Stimulated activated CD4-positive, alpha-beta T cell treated with anti-CD3 and anti-CD28 coated beads, Interleukin-2, amount 100 ng/mL, for 24 hours (primary cell): Measurements from ENCODE around the gene CCDC8.
"Not testable (repeated sequence)": the region's sequence is repeated elsewhere in the genome, so short reads cannot be mapped to it uniquely, and the experiment has no call there.

ENCODE experiments used
- DNase-seq, 2 donors: peaks; one replicate each; pipeline ENCODE4 v3.0.0-alpha.2; 2020

The CCDC8 gene

DNA sequence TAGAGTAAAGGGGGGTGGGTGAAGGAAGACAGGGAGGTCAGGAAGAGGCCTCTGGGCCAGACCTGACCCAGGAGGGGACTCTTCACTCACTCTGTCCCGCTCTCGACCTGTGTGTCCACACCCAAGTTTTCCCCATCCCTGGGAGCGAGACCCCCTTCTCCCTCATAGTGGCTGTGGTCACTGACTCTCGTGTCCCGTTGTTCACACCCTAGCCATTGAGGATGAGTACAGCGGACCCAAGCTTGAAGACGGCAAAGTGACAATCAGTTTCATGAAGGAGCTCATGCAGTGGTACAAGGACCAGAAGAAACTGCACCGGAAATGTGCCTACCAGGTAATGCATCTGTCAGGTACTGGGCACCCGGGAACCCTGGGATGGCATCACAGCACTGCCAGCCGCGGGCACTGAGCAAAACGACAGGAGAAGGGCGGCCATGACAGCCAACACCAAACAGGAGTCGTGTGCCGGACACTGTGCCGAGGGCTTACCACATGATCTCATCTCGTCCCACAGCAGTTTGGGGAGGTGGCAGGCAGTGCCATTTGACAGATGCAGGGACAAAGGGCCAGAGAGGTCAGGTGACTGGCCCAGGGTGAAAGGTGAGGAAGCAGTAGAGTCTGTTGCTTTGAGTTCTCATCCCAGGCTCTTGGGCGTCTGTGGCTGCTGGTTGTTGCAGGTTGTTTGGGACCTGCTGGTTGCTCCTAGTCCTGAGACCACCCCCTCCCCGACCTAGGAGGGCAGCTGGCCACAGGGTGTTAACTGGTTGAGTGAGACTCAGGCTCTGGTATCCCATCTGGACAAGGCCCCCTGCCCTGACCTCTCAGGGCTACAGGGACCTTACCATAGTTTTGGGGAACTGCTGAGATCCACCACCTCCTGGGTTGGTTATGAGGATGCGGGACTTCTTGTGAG lies 36.9 kb downstream of the CCDC8 start:
- DNase-seq: no peak

DNA sequence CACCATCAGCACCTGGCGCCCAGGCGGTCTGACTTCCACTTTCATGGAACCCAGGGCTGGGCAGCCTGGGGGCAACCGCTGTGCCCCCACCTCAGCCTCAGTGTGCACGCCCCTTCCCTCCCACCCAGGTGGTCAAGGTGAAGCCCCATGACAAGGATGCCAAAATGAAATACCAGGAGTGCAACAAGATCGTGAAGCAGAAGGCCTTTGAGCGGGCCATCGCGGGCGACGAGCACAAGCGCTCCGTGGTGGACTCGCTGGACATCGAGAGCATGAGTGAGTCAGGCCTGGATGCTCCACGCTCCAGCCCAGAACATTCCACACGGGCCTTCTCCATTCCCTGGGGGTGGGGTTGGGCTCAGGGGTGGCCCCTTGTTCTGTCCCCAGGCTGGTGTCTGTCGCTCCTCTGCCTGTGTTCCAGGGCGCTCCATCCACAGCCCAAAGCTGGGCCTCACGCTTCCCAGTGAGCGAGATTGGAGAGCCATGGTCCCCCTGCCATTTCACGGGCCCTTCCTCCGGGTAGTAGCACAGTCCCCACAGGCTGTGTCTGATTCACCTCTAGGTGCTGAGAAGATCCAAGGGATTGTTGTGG lies 37.8 kb downstream of the CCDC8 start:
- DNase-seq: not testable (repeated sequence)

DNA sequence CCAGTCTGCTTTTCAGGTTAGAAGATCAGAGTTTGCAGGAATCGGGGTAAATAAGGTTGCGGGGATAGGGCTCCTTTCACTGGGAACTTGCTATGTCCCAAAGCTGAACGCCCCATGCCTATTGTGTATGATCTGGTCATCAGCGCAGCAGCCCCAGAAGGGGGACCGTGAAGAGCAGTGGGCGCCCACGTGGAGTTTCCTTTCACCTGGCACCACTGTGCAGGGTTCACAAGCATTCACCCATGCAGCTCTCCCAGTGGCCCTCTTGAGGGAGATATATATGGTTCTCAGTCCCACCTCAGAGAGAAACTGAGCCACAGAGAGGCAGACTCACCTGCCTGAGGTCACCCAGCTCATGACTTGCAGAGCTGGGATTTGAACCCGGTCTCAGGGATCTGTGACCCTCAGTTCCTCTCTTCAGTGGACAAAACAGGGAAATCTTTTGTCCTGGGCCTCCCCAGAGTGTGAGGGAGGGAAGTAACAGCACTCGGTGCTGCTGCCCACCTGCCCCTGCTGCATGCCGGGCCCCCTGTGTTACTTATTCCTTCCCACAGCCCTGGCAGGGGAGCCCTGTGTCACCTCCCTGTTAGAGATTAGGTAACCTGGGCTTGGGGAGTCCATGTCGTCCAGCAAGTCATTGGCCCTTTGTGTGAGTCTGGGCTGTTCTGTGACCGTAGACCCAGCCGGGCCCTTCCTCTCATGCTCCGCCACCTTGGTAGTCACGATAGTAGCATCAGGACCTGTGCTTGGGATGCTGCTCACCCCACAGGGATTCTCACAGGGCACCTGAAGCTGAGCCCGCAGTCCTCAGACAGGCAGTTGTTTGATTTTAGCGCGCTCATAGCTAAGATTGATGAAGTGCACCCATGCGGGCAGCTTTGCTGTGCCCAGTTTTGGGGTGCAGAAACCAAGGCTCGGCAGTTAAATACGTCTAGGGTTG lies 38.6 kb downstream of the CCDC8 start:
- DNase-seq: no peak

DNA sequence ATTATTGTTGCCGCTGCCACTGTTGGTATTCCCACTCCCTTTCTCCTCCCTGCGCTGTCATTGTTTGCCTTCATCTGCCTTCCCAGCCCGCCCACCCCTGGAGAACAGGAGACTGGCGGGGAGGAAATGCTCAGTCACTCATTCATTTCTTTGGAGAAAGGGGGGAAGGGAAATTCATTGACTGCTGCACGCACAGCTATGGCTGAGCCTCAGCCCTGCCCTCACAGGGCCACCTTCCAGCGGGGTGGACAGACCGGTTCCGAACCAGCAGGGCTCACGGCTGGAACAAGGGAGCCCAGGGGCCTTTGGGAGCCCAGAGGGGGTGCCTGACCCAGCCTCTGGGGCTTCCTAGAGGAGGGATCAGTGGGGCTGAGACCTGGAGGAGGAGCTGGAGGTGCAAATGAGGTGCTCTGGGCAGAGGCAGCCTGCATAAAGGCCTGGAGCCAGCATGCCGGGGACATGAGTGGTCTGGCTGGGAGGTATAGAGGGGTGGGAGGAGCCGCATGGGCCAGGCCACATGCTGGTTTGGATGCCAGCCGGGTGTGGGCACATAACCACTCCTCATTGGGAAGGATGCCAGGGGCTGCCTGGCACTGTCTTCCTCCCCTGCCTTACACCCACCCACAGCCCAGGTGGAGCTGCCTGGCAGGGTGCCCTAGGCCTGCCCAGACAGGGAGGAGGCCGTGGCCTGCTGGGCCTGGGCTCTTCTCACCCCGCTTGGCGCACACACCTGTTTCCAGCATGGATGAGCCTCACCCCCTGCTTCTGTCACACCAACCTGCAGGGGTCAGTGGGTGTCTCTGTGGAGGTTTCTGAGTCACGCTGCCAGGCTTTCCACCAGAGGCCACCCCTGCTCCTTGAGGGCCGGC lies 39.6 kb downstream of the CCDC8 start:
- no peak for DNase-seq

DNA sequence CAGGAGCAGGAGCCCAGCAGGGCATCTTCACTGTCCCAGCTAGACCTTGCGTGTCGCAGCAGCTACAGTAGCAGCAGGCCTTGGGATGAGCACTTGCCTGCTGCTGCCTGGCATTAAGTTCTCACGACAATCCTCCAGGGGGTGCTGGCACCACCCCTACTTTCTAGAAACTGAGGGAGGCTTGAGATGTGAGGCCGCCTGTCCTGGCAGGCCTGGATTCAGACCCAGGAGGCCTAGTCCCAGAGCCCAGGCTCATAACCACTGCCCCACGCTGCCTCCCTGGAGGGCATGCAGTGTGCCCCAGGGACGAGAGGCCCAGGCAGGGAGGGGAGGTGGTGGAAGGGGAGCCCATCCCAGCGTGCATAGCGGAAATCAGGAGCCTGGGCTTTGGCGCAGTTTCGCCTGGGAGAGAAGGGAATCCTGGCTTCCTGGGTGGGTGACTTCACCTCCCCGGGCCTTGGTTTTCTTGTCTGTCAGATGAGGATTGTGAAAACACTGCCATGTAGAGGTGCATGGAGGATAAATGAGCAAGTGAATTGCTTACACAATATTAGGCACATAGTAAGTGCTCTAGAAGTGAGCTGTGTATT lies 40.4 kb downstream of the CCDC8 start:
- no peak for DNase-seq

DNA sequence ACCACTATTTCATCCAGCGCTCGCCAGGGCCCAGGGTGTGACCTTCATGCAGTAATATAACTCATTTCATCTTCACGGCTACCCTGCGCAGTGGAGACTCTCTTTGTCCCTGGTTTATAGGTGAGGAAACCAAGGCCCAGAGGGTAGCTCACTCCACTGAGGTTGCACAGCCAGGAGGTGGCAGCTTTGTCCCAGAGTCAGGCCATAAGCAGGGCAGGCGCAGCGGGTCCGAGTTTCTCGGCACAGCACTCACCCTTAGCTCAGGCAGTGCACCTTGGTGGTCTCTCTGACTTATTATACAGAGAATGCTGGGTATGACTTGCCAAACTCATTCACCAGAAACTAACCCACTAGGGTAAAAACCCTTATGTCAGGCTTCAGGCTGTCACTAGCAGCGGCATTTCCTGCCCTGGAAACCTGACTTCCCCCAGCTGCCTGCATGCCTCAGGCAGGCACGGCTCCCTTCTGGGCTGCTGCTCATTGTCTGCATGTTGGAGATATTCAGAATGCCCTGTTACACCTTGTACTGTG lies 41.9 kb downstream of the CCDC8 start:
- no peak for DNase-seq

DNA sequence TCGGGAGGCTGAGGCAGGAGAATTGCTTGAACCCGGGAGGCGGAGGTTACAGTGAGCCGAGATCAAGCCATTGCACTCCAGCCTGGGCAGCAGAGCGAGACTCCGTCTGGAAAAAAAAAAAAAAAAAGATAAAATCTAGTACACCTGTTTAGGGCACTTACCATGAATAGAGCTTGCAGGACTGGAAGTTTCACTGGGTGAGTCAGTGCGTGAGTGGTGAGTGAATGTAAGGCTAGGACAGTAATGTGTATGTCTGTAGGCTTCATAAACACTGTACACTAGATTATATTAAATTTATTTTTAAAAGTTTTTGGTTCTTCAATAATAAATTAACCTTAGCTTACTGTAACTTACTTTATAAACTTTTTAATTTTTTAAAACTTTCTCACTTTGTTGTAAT lies 43.5 kb downstream of the CCDC8 start:
- DNase-seq: no peak

DNA sequence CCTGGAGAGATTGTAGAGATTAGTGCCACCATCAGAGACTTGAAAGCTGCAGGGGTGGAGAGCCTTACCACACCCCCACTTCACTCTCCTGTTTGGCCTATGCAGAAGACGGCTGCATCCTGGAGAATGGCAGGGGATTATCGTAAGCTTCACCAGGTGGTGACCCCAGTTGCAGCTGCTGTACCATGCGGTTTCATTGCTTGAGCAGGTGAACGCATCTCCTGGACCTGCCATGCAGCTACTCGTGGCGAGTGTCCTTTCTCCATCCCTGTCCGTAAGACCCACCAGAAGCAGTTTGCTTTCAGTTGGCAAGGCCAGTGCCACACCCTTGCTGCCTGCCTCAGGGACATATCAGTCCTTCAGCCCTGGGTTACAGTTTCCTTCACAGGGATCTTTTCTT lies 45.2 kb downstream of the CCDC8 start:
- DNase-seq: no peak

DNA sequence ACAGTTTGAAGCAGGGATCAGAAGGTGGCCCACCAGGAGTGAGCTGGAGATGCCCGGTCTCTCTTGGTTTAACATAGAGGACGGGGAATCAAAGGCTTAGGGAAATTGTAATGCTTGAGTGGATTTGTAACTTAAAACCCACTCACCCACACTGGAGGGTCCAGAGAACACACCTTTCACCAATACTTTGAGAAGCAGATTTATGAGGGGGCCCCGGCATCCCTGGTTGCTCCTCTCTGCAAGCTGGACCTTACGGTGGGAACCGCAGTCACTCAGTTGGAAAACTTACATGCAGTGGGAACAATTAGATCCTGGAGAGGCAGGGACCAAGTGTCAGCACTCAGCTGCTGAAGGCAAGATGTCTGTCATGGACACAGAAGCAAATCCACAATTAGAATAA lies 45.9 kb downstream of the CCDC8 start:
- no peak for DNase-seq

DNA sequence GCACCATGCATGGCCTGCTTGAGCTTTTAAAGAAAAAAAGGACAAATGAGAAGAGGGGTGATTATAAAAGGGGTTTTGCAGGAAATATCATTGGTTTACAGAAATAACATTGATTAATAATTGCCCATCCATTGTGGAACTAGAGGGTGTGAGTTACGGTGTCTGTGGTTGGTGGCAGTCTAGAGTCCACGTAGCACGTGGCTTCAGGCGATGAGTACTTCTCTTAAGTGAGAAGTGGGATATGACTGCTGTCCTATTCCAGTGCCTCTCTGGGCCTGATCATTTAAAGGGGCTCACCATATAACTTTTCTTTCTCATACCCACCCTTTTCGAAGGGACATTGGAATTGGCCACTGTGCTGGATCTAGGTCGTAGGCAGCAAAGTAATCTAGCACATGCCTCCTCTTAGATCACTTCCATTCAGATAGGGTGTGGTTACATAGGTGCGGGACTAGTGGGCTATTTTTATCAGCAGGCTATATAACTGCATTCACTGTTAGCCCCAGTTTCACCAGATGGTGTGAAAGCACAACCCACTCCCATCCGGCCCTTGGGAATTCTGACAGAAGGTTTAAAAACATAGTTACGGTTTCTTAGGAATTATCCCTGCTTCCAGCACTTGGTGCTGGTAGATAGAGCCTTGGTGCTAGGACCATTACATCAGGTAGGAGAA lies 46.6 kb downstream of the CCDC8 start:
- DNase-seq: no peak

DNA sequence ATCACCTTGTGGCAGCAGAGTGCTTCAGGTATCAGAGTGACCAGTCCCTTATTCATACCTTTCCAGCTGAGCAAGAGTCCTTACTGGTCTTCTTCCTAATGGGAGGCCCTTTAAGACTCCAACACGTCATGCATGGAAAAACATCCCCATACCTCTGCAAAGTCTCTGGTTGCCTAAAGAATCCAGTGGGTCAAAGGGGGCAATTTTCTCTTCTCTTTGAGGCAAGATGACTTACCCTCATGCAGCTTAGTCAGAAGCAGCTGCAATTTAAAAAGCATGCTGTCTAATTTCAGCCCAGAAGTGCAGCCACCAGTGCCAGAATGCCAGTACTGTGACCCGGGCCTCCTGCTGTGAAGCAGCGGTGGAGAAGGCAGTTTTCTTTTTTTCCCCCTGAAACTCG lies 47.8 kb downstream of the CCDC8 start:
- DNase-seq: no peak

DNA sequence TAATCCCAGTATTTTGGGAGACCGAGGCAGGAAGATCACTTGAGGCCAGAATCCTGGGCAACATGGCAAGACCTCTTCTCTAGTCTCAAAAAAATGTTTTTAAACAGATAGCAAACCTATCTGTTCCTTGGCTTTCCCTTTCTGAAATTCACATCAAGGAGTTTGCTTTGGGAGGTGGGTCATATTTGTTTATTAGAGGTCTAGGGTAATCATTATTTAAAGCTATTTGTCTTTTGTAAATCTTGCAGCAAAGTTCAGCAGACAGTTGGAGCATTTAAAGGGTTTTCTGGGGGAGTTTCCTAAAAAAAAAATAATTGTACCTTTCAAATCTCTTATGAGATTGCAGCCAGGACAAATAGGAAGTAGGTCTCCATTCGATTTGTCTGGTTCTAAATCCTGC lies 49.0 kb downstream of the CCDC8 start:
- DNase-seq: no peak

DNA sequence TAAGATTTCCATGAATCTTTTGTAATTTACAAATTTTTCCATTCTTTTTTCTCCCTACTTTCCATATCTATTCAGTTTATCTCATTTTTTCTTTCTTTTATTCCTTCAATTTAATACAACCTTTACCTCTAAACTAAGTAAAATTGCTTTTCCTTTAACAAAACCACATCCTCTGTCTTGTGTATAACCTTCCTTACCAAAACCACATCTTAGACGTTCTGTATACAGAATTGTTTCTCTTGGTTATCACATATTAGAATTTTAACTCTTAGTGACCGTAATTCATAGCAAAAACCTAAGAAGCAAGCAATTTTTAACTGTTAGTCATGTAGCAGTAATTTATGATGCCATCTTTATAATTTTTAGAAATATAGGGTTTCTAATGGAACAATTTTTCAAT lies 51.4 kb downstream of the CCDC8 start:
- DNase-seq: no peak
